HL-60/S4 treated with phorbol 12-myristate 13-acetate at 8.2 ng/mL for 4 days and 3 days (cell line): ENCODE results near the gene DPEP3.
"Not testable (repeated sequence)": the region's sequence is repeated elsewhere in the genome, so short reads cannot be mapped to it uniquely, and the experiment has no call there.

ENCODE experiments used
- in situ Hi-C: fragments of 300-500 bp; cut with MboI; formaldehyde crosslinking; loops from 2 replicates; pipeline ENCODE4 v1.15.0; 2022; ENCODE audit warnings: low sequenced_read_pairs

DPEP3 gene, protein sequence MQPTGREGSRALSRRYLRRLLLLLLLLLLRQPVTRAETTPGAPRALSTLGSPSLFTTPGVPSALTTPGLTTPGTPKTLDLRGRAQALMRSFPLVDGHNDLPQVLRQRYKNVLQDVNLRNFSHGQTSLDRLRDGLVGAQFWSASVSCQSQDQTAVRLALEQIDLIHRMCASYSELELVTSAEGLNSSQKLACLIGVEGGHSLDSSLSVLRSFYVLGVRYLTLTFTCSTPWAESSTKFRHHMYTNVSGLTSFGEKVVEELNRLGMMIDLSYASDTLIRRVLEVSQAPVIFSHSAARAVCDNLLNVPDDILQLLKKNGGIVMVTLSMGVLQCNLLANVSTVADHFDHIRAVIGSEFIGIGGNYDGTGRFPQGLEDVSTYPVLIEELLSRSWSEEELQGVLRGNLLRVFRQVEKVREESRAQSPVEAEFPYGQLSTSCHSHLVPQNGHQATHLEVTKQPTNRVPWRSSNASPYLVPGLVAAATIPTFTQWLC

DNA sequence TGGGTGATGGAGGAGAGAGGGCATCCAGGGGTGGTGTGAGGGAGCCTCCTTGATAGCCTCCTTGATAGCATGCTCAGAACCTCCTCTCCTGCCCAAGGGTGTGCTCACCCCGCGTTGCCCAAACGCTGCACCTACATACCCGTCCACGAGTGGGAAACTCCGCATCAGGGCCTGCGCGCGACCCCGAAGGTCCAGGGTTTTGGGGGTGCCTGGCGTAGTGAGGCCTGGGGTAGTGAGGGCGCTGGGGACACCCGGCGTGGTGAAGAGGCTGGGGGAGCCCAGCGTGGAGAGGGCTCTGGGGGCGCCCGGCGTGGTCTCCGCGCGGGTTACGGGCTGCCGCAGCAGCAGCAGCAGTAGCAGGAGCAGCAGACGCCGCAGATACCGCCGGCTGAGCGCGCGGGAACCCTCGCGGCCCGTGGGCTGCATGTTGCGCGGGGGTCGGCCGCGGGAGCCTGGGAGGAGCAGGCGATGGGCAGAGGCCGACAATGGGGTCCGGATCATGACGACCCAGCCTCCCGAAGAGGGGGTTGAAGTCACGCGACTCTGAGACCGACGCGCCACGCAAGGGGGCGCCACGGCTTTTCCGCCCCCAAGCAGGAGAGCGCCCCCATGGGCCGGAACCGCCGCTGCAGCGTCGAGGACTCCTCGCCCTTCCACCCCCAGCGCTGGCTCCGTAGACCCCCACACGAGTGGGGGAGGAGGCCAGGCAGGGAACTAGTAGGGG lies at the start of gene DPEP3:
TSS of gene DPEP3 (minus strand) at position 545 of the 724 bp plus-strand sequence. CDS start at position 426, 119 bp downstream.
- in situ Hi-C loops, result no loop called here

DNA sequence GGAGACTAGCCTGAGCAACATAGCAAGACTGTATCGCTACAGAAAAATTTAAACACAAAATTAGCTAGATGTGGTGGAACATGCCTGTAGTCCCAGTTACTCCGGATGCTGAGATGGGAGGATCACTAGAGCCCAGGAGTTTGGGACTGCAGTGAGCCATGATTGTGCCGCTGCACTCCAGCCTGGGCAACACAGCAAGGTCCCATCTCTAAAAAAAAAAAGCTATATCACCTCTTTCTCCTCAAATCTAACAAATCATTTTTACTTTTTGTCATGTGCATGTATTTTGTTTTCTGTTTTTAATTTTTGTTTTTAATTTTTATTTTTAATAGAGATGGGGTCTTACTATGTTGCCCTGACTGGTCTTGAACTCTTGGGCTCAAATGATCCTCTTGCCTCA lies 48.7 kb upstream of the DPEP3 start:
- in situ Hi-C loops, result no loop called here

DNA sequence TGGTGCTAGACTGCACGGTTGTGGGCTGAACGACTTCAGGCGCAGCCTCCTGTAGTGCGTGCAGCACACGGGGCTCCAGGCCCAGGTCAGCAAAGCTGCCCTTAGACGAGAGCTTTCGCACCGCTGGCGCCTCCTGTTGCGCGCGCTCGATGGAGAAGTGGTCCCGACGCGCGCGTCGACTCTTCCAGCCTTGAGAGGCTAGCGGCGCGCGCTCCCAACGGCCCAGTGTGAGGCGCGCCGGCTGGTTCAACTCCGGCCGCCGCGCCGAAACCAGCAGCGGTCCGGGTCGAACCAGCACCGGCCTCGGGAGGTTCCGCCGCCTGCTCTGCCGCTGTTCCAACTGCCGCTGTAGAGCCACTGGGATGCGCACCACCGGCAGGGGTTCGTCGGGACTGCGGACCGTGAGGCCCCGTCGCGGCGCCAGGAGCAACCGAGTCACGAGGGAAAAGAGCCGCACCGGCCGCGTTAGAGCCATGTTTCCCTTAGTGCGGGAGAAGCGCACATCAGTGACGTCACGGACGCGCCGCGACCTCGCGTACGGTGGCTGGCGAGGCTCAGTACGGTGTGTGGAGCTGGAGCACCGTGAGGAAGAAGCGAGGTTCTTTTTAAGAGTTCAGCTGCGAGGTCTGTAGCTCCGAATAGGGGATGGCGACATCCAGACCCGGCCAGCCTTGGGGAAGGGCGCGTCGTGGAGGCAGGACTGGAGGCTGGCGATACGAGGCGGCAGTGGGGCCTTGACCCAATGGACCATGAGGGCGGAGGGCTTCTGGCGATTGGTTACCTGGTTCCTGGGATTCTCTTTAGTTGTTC lies 42.6 kb upstream of the DPEP3 start, which contains the start of the genes DDX28 and DUS2:
TSS of gene DDX28 (minus strand) at position 505 of the 810 bp plus-strand sequence. CDS start at position 475, 30 bp downstream.
TSS of gene DUS2 (plus strand) at position 557 of the 810 bp plus-strand sequence. CDS start 14,740 bp downstream, outside the sequence.
- in situ Hi-C loops, result no loop called here

DNA sequence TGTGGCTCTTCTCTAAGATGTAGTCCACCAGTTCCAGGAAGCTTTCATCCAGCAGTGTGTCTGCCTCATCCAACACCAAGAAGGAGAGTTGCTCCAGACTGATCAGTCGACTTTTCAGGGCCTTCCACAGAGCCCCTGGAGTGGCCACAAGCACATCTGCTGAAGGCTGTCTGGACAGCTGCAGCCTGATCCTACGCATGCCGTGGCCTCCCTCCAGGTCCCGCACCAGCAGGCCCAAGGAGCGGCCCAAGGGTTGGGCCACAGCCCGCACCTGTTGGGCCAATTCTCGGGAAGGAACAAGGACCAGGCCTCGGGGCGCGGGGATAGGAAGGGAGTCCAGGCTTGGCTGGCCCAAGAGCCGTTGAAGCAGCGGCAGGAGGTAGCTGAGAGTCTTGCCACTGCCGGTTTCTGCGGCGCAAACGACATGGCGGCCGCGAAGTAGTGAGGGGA lies 42.0 kb upstream of the DPEP3 start:
- in situ Hi-C loops, result no loop called here

DNA sequence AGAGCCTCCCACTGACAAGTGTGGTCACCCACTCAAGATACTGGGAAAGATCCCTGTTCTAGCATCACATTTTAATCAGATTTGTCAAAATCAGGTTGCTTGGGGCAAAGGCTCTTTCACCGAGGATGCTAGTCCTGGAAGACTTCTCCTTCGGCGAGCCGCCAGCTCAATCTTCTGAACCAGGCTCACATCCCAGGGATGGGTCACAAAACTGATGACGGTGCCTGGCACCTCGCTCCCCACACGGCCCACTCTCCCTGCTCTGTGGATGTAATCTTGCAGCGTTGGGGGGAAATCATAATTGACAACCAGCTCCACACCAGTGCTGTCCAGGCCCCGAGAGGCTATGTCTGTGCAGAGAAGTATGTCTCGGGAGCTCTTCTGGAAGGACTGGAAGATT lies 41.2 kb upstream of the DPEP3 start:
- in situ Hi-C loops, result no loop called here

DNA sequence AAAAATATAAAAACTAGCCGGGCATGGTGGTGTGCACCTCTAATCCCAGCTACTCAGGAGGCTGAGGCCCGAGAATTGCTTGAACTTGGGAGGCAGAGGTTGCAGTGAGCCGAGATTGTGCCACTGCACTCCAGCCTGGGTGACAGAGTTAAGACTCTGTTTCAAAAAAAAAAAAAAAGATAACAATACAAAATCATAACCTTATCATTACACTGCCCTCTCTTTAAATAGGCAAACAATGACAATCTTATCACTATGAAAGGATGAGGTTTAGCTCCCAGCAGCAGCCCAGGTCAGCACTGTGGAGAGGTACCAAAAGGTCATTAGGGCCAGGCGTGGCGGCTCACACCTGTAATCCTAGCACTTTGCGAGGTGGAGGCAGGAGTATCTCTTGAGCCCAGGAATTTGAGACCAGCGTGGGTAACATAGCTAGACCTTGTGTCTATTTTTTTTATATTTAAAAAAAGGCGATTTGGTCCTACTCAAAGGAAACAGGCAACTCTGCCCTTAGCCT lies 38.9 kb upstream of the DPEP3 start:
- in situ Hi-C loops, result no loop called here

DNA sequence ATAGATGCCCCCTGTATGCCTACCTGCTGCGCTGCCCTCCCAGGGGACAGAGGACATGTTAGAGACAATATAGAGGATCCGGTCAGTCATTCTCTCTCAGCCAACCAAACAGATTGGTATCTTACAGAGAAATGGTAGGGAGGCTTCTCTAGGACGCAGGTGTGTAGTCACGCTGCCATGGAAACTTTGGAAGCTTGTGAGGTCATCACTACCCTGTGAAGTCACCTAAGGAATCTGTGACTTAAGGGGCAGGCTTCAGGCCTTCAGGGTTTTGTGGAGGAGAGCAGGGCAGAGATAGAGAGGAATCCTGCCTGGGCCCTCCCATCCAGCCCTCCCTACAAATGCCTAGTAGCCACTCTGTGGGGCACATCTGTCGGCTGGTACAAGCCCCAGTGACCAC lies 35.4 kb upstream of the DPEP3 start, which contains the start of gene DPEP2NB:
TSS of gene DPEP2NB (minus strand) at position 231 of the 400 bp plus-strand sequence. CDS start at position 90, 141 bp downstream.
- in situ Hi-C loops, result no loop called here

DNA sequence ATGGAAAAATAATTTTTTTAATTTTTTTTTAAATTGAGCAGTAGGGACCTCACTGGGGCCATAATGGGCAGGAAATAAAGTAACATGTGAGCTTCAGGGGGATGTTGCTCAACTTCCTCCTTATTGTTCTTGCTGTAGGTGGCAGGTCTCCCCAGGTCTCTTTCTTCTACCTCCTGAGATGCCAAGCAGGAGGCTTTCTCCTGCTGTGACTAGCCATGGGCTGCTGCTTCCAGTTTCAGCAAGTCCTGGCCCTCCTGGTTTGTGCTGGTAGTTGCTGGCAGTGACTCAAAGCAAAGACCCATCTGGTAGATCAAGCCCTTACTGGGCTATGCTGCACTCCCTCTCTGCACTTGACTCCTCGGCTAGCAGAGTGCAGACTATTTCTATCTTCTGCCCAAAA lies 33.1 kb upstream of the DPEP3 start:
- in situ Hi-C loops, result no loop called here

DNA sequence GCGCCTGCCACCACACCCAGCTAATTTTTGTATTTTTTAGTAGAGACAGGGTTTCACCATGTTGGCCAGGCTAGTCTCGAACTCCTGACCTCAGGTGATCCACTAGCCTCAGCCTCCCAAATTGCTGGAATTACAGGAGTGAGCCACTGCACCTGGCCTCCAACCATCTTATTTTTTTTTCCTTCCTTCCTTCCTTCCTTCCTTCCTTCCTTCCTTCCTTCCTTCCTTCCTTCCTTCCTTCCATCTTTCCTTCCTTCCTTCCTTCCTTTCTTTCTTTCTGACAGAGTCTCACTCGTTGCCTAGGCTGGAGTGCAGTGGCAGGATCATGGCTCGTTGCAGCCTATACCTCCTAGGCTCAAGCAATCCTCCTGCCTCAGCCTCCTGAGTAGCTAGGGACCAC lies 29.6 kb upstream of the DPEP3 start:
- in situ Hi-C loops, result not testable (repeated sequence)

DNA sequence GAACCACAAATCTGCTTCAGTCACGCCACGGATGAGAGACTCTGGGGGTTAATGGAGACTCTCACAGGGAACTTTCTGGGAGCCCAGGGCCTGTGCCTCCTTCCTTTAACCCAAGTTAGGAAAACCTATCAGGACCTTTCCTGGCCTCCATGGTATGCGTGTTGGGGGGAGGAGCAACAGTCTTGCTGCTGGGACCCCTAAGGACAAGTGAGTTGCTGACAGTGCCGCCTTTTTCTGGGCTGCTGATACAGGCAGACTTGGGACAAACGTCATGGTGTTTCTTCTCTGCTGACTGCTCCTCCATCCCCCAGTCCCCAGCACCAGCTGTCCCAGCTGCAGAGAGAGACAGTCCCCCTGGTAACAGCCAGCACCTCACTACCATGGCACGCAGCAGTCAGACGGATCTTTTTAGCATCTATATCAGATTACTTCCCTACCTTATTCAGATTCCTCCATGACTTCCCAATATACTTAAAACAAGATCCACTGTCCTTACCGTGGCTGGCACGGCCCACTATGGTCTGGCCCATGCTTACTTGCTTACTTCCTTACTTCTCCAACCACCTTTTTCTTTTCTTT lies 28.9 kb upstream of the DPEP3 start:
- in situ Hi-C loops, result no loop called here

DNA sequence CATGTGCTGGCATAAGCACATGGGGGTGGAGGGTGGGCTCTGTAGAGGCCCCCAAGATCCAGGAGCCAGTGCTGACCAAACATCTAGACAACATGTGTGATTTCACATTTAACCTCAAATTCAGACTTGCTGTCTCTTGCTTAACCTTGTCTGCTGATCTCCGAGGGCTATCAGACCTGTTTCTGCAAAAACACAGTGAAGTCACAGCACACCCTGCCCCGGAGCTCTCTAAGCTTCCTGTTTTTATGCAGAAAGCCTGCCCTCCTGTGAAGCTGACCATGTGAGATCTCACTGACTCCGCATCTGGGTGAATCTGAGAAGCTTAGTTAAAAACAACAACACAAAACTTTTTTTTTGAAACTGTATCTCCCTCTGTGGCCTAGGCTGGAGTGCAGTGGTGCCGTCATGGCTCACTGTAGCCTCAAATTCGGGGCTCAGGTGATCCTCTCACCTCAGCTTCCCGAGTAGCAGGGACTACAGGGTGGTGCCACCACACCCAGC lies 25.5 kb upstream of the DPEP3 start:
- in situ Hi-C loops, result no loop called here

DNA sequence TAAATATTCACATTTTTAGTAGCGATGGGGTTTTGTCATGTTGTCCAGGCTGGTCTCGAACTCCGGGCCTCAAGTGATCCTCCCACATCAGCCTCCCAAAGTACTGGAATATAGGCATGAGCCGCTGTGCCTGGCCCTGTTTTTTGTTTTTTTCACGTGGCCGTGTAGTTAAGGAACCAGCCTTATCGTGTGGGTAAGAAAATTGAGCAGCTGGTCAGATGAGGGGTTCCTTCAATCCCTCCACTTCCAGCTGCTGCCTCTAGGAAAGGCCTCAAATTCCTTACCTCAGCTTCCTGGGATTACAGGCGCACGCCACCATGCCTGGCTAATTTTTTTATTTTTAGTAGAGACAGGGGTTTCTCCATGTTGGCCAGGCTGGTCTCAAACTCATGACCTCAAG lies 24.9 kb upstream of the DPEP3 start:
- in situ Hi-C loops, result no loop called here

DNA sequence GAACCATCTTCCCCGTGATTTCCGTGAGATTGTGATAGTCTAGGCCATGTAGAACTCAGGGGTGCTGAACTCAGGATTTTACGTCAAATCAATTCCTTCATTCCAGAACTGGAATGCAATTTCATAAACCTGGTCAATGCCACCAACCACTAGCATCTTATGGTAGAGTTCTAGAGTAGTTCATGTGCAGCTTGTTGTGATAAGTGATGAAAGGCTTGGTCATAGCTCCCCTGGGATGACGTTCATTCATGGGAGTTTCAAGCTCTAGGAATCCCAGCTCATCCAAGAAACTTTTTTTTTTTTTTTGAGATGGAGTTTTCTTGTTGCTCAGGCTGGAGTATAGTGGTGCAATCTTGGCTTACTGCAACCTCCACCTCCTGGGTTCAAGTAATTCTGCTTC lies 22.7 kb upstream of the DPEP3 start:
- in situ Hi-C loops, result no loop called here

DNA sequence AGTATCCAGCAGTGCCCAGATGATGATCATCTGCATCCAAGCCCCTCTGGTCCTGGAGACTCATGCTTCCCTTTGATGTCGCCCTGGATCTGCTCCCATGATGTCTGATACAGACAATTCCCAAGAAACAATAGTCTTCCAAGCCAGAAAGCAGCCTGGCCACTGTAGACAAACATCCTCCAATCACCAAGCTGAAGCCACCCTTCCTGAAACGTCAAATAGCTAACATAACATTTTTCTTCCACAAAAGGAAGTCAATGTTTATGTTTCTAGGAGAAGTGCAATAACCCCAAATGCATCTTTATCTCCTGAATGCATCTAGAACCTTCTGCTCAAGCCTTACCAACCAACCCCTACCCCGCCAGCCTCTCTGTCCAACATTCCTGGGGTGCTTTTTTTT lies 20.2 kb upstream of the DPEP3 start:
- in situ Hi-C loops, result no loop called here

DNA sequence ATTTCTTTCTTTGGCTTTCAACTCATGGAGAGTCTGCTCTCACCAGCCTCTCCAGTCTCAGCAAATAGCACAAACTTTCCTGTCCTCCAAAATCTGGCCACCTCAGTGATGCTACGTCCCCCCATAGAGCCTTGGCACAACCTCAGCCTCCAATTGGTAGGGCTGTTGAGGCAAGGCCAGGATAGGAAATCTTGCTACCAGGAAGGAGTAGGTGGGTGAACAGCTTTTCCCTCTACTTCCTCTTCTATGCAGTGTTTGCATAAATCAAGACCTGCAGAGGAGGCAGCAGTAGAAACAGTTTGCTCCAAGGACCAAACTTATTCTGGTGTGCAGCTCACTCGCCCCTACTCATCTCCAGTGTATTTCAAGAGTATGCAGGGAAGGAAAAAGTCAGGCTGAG lies 19.7 kb upstream of the DPEP3 start:
- in situ Hi-C loops, result no loop called here

DNA sequence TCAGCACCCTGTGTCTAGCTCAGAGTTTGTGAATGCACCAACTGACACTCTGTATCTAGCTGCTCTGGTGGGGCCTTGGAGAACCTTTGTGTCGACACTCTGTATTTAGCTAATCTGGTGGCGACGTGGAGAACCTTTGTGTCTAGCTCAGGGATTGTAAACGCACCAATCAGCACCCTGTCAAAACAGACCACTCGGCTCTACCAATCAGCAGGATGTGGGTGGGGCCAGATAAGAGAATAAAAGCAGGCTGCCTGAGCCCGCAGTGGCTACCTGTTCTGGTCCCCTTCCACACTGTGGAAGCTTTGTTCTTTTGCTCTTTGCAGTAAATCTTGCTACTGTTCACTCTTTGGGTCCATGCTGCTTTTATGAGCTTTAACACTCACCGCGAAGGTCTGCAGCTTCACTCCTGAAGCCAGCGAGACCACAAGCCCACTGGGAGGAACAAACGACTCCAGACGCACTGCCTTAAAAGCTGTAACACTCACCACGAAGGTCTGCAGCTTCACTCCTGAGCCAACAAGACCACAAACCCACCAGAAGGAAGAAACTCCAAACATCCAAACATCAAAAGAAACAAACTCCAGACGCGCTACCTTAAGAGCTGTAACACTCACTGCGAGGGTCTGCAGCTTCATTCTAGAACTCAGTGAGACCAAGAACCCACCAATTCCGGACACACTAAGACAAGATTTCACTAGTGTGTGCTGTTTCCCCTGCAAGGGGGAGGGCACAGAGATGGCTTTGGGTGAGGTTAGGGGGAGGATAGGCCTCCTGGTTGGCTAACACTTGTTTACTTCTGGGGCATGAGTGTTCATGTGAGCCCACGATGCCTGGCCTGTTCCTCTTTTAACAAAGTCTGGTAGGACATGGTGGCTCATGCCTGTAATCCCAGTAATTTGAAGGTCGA lies 18.7 kb upstream of the DPEP3 start, which contains the start of gene DPEP2:
TSS of gene DPEP2 (minus strand) at position 706 of the 910 bp plus-strand sequence. CDS start 6,272 bp downstream, outside the sequence.
- in situ Hi-C loops, result not testable (repeated sequence)

DNA sequence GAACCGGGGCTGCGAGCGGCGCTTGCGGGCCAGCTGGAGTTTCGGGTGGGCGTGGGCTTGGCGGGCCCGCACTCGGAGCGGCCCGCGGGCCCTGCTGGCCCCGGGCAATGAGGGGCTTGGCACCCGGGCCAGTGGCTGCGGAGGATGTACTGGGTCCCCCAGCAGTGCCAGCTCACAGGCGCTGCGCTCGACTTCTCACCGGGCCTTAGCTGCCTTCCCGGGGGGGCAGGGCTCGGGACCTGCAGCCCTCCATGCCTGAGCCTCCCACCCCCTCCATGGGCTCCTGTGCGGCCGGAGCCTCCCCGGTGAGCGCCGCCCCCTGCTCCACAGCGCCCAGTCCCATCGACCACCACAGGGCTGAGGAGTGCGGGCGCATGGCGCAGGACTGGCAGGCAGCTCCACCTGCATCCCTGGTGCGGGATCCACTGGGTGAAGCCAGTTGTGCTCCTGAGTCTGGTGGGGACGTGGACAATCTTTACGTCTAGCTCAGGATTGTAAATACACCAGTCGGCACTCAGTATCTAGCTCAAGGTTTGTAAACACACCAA lies 18.0 kb upstream of the DPEP3 start:
- in situ Hi-C loops, result not testable (repeated sequence)

DNA sequence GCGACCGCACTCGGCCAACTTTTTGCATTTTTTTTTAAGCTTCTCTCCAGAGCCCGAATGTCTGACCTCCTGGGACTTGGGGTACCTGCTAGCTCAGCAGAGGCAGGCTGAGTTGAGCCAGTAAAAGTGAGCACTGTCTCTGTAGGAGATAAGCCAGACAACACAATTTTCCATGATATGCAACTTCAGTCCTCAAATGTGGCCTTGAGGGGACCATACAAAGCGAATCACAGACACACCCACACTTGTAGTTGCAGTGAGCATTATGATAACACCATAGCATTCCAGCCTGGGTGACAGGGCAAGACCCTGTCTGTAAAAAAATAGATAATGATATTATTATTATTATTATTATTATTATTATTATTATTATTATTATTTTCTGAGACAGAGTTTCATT lies 16.4 kb upstream of the DPEP3 start:
- in situ Hi-C loops, result no loop called here

DNA sequence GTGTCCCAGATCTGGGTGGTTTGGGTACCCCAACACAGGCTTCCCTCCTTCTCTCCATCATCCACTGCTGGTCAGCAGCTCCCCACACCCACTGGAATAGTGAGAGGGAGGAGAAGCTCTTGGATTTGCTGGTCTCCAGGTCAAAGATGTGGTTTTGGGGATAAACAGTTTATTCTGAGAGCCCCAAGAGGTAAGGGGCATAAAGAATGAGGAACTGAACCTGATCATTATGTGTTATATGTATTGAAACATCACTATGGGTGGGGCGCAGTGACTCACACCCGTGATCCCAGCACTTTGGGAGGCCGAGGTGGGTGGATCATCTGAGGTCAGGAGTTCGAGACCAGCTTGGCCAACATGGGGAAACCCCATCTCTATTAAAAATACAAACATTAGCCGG lies 15.1 kb upstream of the DPEP3 start:
- in situ Hi-C loops, result no loop called here
